Measurements from ENCODE around the gene RASSF4.
A peak's percentile ranks its signal among the peaks of the same experiment; 100 is the strongest.

DNA sequence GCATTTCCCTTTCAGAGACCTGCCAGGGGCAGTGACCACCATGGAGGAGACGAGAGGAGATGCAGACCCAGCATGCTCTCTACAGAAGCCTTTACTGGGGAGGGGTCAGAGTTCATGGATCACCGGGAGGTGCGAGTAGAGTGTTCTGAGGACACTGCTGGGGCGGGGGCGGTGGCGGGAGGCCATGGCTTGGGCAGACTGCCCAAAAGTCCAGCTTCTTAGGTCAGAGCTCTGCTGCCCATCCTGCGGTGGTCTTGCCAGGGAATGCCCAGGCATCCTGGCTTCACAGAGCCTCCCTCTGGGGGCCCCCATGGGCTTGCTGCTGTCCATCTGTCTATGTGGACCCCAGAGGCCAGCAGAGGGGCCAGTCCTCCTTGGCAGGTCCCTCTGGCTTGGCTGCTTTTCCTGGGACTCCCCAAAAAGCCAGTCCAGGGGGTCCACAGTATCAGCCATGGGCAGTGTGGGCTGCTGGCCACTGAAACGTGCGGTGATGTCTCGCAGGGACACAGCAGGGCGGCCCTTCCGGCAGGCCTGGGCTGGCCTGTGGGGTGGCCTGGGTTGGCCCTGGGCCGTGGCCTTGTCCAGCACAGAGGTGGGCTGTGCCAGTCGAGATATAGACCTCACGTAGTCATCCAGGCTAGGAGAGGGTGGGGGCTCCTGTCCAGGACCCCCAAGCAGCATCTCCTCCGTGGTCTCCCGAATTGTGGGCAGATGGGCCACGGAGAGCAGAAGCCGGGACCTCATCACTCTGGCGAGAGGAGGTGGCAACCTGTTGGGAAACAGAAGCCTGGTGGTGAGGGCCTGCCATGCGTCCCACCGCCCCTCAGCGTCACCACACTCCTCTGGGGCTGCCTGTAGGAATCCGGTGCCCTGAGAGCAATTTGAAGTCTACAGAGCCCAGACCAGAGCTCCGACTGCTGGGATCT is 17.9 kb downstream of the RASSF4 start:
- TF ChIP-seq CTCF (IDR thresholded peaks at IDR 0.05; ENCODE audit: low read depth, low read length, missing input control) (no peak), EGR1 (IDR thresholded peaks at IDR 0.05; ENCODE audit: low read depth in 2 of 2) (peak in 1 of 2 donors; percentile 72), ATF3 (IDR thresholded peaks at IDR 0.05) (no peak), TAF1 (conservative IDR thresholded peaks at IDR 0.05) (no peak)
